Body of pancreas (tissue), 4 donors: ENCODE results near the gene TOMT. TPM values are rescaled to one million over a fixed set of nuclear protein-coding genes. Genes with fewer than 3 reads are reported as not detected.
"Not testable (repeated sequence)": the region's sequence is repeated elsewhere in the genome, so short reads cannot be mapped to it uniquely, and the experiment has no call there.

Experiments used
- ATAC-seq: fragments of 150-250 bp; one replicate; pipeline ENCODE4 v1.9.1; 2016
- DNase-seq, 4 donors: peaks; one replicate each; pipeline ENCODE4 v3.0.0-alpha.2; 2019
- H3K27ac ChIP-seq, 4 donors: fragments of 200-600 bp; sonication (generic); 1 replicate in 3 of 4; 2 replicates in 1 of 4; pipeline versions ENCODE4 v1.5.1 to v1.6.1; 2016 to 2019; ENCODE audit warnings: mild to moderate bottlenecking in 1 of 4, mixed read lengths in 1 of 4, moderate library complexity in 1 of 4
- H3K27me3 ChIP-seq, 2 donors: fragments of 200-600 bp; sonication (generic); one replicate each; pipeline ENCODE4 v1.6.0; 2016; ENCODE audit warnings: mild to moderate bottlenecking in 1 of 2
- H3K36me3 ChIP-seq, 2 donors: fragments of 200-600 bp; sonication (generic); replicated peaks in 1 of 2; 2 replicates each; pipeline ENCODE4 v1.5.1; 2016; ENCODE audit warnings: low read depth in 2 of 2; ENCODE audit not compliant: insufficient read depth in 1 of 2
- H3K4me1 ChIP-seq: fragments of 200-600 bp; sonication (generic); one replicate; pipeline ENCODE4 v1.6.0; 2016
- H3K4me3 ChIP-seq, 2 donors: fragments of 200-600 bp; sonication (generic); 1 replicate in 1 of 2; 2 replicates in 1 of 2; pipeline ENCODE4 v1.5.1; 2016 to 2019
- H3K9me3 ChIP-seq, 3 donors: fragments of 200-600 bp; sonication (generic); 1 replicate in 2 of 3; 2 replicates in 1 of 3; pipeline ENCODE4 v1.5.1; 2016
- POLR2A ChIP-seq, 3 donors: fragments of 450-650 bp; IDR thresholded peaks; one replicate each; pipeline ENCODE4 v1.6.1; 2016; ENCODE audit warnings: antibody characterized with exemption in 3 of 3, mild to moderate bottlenecking in 2 of 3
- WGBS, 2 donors: methylation state at CpG; one replicate each; pipeline ENCODE4 v1.1.5; 2017; 5-methylcytosine and 5-hydroxymethylcytosine counted together
- intact Hi-C: fragments of 100-400 bp; cut with DNase I; formaldehyde crosslinking; loops from one replicate; pipeline ENCODE4 v1.15.1; 2023
- total RNA-seq, 2 donors: library from RNA; depleted of rRNA; stranded (reverse); fragments of >200 nt; gene quantifications; one replicate each; pipeline ENCODE4 v1.1.0, GENCODE V29; 2016
- TF ChIP-seq, protein P1 (sequence below), 7 experiments: fragments of 450-650 bp in 4 of 7; fragments of 200-600 bp in 3 of 7; sonication (generic) in 3 of 7; IDR thresholded peaks; one replicate each; pipeline ENCODE4 v1.5.1; 2016 to 2019; ENCODE audit warnings: antibody characterized with exemption in 7 of 7

The TOMT gene
- total RNA-seq, 2 donors from 2014 or later: not detected

DNA sequence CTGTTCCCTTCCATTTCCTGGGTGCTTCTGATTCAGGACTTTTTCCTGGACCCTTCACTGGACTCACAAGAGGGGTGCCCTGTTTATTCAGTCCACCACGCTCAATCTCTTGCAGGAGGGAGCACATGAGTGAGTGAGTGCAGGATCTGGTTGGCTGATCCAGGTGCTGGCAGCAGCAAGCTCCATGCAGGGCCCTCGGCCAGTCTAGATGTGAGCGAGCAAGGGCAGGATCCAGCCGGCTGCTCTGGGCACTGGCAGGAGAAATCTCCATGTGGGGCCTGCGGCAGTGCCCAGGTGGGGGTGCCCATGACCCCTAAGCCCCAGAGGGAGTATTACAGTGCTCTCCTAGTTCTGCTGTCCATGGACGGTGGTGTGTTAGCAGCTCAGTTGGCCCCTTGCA lies 18.3 kb downstream of the TOMT start:
- Histone ChIP-seq H3K9me3 (no peaks in the 10 kb centered on the region), H3K4me3 (no peak overlapping the region), H3K36me3 (no peaks in the 10 kb centered on the region), H3K27me3 (no peaks in the 10 kb centered on the region), H3K27ac (no peak overlapping the region), H3K4me1 (peaks cover 6% of the 10 kb centered on the region)
- ATAC-seq (peak; percentile 6), DNase-seq (no peak)
- TF ChIP-seq, protein P1, sequence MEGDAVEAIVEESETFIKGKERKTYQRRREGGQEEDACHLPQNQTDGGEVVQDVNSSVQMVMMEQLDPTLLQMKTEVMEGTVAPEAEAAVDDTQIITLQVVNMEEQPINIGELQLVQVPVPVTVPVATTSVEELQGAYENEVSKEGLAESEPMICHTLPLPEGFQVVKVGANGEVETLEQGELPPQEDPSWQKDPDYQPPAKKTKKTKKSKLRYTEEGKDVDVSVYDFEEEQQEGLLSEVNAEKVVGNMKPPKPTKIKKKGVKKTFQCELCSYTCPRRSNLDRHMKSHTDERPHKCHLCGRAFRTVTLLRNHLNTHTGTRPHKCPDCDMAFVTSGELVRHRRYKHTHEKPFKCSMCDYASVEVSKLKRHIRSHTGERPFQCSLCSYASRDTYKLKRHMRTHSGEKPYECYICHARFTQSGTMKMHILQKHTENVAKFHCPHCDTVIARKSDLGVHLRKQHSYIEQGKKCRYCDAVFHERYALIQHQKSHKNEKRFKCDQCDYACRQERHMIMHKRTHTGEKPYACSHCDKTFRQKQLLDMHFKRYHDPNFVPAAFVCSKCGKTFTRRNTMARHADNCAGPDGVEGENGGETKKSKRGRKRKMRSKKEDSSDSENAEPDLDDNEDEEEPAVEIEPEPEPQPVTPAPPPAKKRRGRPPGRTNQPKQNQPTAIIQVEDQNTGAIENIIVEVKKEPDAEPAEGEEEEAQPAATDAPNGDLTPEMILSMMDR (IDR thresholded peaks at IDR 0.05): no peak
- no peak for TF ChIP-seq POLR2A (IDR thresholded peaks at IDR 0.05)
- intact Hi-C loops: no loop called here
- 87 to 100% methylated on average over 1 to 6 of the region's 6 CpGs for WGBS, 2 donors

DNA sequence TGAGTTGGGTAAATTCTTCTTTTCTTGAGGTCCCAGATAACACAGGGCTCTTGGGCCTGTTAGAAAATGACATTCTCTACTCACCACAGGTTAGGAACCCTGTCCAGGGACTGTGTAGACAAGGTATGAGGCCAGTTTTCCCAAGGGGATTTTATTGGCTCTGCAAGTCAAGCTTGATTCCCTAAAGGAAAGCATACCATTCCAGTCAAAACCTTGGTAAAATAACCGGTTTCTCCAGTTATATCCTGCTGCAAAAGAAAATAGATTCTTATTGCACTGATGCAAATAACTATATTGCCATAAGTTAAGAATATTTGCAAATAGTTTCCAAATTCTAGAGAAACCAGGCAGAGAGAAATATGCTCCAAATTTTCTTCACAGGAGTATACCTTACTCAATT lies 20.2 kb downstream of the TOMT start:
- H3K27me3 ChIP-seq: no peaks in the 10 kb centered on the region
- H3K4me3 ChIP-seq: no peak overlapping the region
- H3K36me3 ChIP-seq: no peaks in the 10 kb centered on the region
- peaks cover 6% of the 10 kb centered on the region for H3K4me1 ChIP-seq
- ATAC-seq: no peak
- no peak overlapping the region for H3K27ac ChIP-seq
- intact Hi-C loops: no loop called here
- DNase-seq: no peak
- TF ChIP-seq POLR2A (IDR thresholded peaks at IDR 0.05): no peak
- TF ChIP-seq, protein P1 (IDR thresholded peaks at IDR 0.05): no peak
- 50 to 77% methylated on average over 1 of the region's 1 CpG for WGBS, 2 donors
- H3K9me3 ChIP-seq: no peaks in the 10 kb centered on the region

DNA sequence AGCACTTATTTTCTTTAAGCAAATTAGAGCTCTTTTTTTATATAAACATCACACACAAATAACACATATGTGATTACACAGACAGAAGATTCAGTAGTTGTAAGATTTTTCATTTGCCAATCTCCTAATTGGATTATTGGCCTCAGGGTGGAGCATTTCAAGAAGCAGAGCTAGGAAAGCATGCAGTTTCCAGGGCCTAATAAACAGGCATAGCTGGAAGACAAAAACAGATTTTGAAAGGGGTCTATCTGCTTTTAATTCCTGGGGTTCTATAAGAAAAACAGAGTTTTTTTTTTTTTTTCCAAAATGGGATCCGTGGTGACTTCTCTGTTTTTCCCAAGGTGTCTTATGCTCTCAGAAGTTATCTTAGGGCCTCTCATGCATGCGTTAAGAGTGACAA lies 22.2 kb downstream of the TOMT start:
- H3K4me1 ChIP-seq: peaks cover 6% of the 10 kb centered on the region
- no peak overlapping the region for H3K4me3 ChIP-seq
- H3K36me3 ChIP-seq: no peaks in the 10 kb centered on the region
- H3K27me3 ChIP-seq: no peaks in the 10 kb centered on the region
- TF ChIP-seq, protein P1 (IDR thresholded peaks at IDR 0.05): no peak
- no peak for ATAC-seq
- no peak overlapping the region for H3K27ac ChIP-seq
- WGBS, 2 donors: 50 to 58% methylated on average over 2 of the region's 2 CpGs
- H3K9me3 ChIP-seq: no peaks in the 10 kb centered on the region
- DNase-seq: no peak
- intact Hi-C loops: no loop called here

DNA sequence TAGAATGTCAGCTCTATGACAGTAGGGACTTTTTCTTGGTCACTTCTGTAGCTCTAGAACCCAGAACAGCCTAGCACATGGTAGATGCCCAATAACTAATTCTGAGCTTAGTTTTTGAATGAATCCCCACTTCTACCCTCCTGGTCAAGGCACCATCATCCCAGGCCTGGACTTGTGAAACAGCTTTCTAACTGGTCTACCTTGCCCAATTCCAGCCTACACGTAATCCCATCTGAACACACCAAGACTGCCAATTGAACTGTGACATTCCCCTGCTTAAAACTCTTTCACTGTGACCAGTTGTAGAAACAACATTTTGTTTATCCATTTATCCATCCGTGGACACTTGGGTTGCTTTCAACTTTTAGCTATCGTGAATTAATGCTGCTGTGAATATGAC lies 23.7 kb downstream of the TOMT start:
- DNase-seq (no peak), ATAC-seq (no peak)
- Histone ChIP-seq H3K4me3 (no peak overlapping the region), H3K36me3 (no peaks in the 10 kb centered on the region), H3K27me3 (no peaks in the 10 kb centered on the region), H3K4me1 (no peaks in the 10 kb centered on the region), H3K9me3 (no peaks in the 10 kb centered on the region), H3K27ac (no peak overlapping the region)
- intact Hi-C loops: no loop called here
- TF ChIP-seq, protein P1 (IDR thresholded peaks at IDR 0.05): no peak
- no peak for TF ChIP-seq POLR2A (IDR thresholded peaks at IDR 0.05)
- WGBS, 2 donors: 77 to 87% methylated on average over 3 of the region's 3 CpGs

DNA sequence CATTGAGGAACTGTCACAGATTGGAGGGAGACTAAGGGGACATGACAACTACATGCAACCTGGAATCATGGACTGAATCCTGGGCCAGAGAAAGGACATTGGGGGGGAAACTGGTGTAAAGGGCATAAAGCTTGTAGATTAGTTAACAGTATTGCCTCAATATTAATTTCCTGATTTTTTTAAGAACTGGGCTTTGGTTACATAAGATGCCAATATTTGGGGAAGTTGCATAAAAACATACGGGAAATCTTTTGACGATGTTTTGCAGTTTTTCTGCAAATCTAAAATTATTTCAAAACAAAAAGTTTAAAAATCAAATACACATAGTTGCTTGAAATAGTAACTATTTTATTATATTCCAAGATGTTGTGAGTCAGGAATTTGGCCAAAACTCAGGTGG lies 26.9 kb downstream of the TOMT start:
- ATAC-seq (no peak), DNase-seq (no peak)
- TF ChIP-seq POLR2A (IDR thresholded peaks at IDR 0.05): no peak
- TF ChIP-seq, protein P1 (IDR thresholded peaks at IDR 0.05): no peak
- no peak overlapping the region for H3K27ac ChIP-seq
- intact Hi-C loops: no loop called here
- H3K4me3 ChIP-seq: no peak overlapping the region
- no peaks in the 10 kb centered on the region for H3K4me1 ChIP-seq
- H3K36me3 ChIP-seq: no peaks in the 10 kb centered on the region
- WGBS, 2 donors: 64 to 71% methylated on average over 2 of the region's 2 CpGs
- H3K9me3 ChIP-seq: no peaks in the 10 kb centered on the region
- no peaks in the 10 kb centered on the region for H3K27me3 ChIP-seq

DNA sequence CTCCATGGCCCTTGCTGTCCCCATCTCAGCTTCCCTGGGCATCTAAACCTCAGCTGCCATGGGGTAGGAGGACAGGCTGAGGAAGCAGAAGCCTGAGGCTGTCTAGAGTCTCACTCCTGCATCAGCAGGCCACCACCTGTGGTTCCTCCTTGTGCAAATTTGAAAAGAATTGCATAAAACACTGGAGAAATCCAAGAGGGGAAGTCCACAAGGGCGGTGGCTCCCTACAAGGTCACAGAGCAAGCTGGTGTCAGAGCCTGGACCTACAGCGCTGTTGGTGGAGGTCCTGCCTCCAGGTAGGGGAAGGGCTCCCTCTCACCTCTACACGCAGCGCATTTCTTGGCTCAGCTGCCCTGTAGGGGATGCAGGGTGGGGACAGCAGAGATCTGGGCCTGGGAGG lies 29.7 kb downstream of the TOMT start, which contains the start of gene FOLR3:
Gene FOLR3, plus strand, starts transcription at position 253 of the 400 bp plus-strand sequence. CDS start 228 bp downstream, outside the sequence.
- H3K36me3 ChIP-seq, ATAC-seq, H3K4me1 ChIP-seq, H3K27ac ChIP-seq, intact Hi-C loops, H3K9me3 ChIP-seq, H3K27me3 ChIP-seq, H3K4me3 ChIP-seq: not testable (repeated sequence)
- peak in 1 of 4 donors; percentile 22 for DNase-seq
- 66 to 70% methylated on average over 2 to 4 of the region's 4 CpGs for WGBS, 2 donors
